GM21447 (cell line): ENCODE data around the gene BANF2.

Experiments used
- ATAC-seq: cut with Tn5 transposase; IDR thresholded peaks from one replicate; pipeline ENCODE4 v1.9.1; 2021; ENCODE audit not compliant: unreplicated experiment

BANF2 gene

GRCh38 chr20:17708675-17709360, 9.1 kb downstream of the BANF2 start:
- ATAC-seq = no peak

GRCh38 chr20:17709361-17710293, 9.9 kb downstream of the BANF2 start:
- ATAC-seq = no peak

GRCh38 chr20:17710379-17711266, 10.9 kb downstream of the BANF2 start:
- ATAC-seq = no peak

- no peak for ATAC-seq
These were observed 11.5 kb downstream of the BANF2 start for GRCh38 chr20:17711267-17711627.

- no peak for ATAC-seq
These were observed 12.4 kb downstream of the BANF2 start for GRCh38 chr20:17712201-17712600.

- ATAC-seq = no peak
These were observed 12.9 kb downstream of the BANF2 start for GRCh38 chr20:17712708-17713107.

- ATAC-seq = no peak
These were observed 14.8 kb downstream of the BANF2 start for GRCh38 chr20:17714597-17714996.

- ATAC-seq = no peak
These were observed 15.3 kb downstream of the BANF2 start for GRCh38 chr20:17715075-17715474.

GRCh38 chr20:17716331-17716730, 16.6 kb downstream of the BANF2 start:
- ATAC-seq = no peak

- ATAC-seq = no peak
These were observed 21.0 kb downstream of the BANF2 start for GRCh38 chr20:17720755-17721154.

- ATAC-seq = no peak
These were observed 22.2 kb downstream of the BANF2 start for GRCh38 chr20:17721802-17722486.

- ATAC-seq = no peak
These were observed 22.9 kb downstream of the BANF2 start for GRCh38 chr20:17722493-17723300.

GRCh38 chr20:17723301-17723691, 23.5 kb downstream of the BANF2 start:
- ATAC-seq = no peak

GRCh38 chr20:17725094-17725835, 25.5 kb downstream of the BANF2 start:
- ATAC-seq = no peak

- ATAC-seq = no peak
These were observed 27.1 kb downstream of the BANF2 start for GRCh38 chr20:17726902-17727301.

- no peak for ATAC-seq
These were observed 27.6 kb downstream of the BANF2 start for GRCh38 chr20:17727351-17727750.

- ATAC-seq = no peak
These were observed 28.3 kb downstream of the BANF2 start for GRCh38 chr20:17728074-17728473.

- ATAC-seq = no peak
These were observed 30.3 kb downstream of the BANF2 start for GRCh38 chr20:17730071-17730470.

- no peak for ATAC-seq
These were observed 31.5 kb downstream of the BANF2 start for GRCh38 chr20:17731233-17731632.
